Fibroblast of skin of left quadriceps (primary cell): ENCODE results near the gene GPR39.

Experiments
- DNase-seq, 2 experiments: peaks; one replicate each; pipeline ENCODE4 v3.0.0-alpha.2; 2013; ENCODE audit warnings: low read depth in 2 of 2

GPR39 gene

DNA sequence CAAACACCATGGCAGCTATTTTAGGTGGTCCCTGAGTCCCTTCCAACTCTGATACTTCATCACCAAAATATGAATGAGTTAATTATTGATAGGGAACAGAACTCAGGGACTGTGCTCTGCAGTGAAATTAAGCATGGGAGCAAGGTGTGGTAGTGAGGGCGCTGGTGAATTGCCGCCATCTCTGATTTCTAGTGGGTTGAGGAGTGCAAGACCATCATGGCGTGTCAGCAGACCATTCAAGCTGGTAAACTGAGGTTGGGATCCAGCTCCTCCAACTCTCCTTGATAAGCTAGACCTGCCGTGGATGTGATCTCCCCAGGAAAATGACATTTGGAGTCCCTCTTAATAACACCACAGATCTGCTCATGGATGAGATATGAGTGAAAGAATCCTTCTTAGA, 183.0 kb downstream of the GPR39 start:
- DNase-seq = no peak

DNA sequence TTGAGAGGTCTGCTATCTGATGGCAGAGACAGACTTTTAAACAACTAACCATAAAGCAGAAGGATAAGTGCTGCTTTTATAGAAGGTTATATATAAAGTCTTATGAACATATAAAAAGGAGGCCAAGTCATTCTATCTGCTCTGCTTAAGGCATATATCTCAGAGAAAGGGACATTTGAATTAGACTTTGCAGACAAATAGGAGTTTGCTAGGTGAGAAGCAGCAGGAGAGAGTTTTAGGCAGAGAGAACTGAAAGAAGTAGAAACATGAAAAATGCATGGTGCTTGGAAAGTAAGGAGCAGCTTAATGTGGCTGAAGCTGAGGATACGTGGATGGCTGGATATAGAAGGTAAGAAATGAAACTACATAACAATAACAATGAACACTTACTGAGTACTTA, 188.0 kb downstream of the GPR39 start:
- no peak for DNase-seq

DNA sequence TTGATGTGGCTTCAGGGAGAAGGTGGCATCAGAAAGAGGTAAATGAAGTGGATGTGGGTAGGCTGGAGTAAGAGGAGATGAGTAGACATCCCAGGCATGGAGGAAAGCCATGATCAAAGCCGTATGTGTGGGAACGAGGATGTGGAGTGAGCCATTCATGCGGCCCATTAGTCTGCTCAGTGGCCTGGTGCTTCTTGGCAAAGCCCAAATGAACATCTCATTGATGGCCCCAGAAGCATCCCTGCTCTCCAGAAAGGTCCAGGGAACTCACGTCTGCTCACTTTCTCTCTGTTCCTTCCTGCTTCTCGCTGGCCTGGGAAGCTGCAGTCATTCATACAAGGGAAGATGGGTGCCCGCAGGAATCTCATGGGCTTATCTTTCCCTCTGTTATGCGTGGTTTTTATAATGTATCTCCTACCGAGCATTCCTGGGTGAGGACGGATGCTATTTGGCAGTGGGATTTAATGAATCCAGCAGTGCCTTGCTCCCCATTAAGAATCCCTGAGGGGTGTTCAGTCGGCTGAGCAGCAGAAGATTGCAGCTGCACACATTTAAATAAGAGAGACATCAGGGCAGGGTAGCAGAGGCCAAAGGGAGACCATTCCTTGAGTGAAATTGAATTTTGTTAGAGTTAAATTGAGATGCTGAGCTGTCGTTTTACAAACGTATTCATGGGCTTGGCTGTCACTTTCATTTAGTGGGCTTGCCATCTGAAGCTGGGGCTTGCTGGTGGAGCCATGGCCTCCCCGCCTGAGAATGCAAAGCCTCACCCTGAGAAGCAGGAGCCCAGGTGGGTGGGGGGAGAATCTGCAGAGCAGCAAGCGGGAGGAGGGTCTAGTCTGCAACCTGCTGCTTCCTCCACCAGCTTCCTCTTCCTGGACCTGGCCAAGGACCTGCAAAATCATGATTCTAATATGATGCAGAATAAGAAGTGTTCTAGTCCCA, 188.9 kb downstream of the GPR39 start:
- no peak for DNase-seq

GRCh38 chr2:132606649-132607048, 190.0 kb downstream of the GPR39 start:
- no peak for DNase-seq

DNA sequence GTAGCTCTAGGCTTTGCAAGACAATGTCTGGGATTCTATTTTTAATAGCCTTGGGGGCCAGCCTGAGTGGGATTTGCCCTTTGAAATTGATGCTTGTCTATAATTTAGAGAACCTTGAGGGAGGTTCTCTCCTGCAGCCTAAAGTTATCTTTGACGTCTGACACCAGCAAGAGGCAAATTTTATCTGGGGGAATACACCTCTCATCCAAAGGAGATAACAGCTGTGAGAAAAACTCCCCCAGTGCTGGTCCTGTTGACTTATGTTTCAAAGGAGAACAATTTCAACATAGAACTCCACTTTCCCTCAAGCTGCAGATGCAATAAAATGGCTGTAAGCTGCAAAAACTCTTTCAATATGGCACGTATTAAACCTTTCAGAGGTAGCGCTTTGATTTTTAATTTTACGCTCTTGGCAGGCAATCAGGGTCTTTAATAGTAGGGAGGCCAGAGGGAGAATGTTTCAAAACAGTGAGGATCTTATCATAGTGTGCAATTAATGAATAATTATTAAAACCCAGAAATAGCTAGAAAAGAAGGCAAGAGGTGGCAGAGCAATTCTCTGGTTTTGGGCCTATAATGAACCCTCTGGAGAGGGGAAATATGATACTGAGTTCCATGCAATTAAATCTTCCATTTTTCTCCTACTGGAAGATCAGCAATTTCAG, 191.0 kb downstream of the GPR39 start:
- no peak for DNase-seq

GRCh38 chr2:132608311-132608710, 191.7 kb downstream of the GPR39 start:
- no peak for DNase-seq

DNA sequence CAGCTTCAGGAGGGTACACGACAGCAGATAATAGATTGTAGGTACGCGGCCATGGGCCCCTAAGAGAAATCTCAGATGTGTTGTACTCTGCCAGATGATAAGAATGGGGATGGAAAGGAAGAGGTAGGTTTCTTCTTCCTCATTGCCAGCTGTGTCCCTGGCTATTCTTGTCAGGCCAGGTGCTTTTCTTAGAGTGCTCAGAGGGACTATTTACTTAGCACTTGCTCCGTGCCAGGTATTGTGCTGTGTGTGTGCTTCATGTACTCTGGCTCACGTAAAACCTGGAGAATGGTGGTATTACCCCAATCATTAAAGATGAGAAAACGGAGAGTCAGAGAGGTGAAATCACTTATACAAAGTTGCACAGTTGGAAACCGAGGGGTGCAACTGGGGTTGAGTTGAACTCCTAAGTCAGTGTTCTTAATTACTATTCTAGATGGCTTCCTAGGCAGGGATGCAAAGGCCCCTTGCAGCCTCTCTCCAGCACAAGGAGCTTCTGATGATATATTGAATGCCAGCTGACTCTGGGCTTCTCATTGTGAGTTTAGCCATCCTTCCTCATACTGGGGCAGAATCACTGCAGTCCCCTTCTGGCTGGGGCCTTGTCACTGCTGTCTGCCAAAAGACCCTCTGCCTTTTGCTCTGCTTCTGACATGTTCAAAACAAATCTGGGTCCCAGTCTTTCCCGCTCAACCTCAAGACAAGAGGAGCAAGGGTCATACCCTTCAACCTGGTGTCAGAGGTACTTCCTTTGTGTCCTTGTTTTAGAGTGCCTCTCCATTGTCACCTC, 192.7 kb downstream of the GPR39 start:
- DNase-seq = no peak

GRCh38 chr2:132611719-132612118, 195.1 kb downstream of the GPR39 start:
- DNase-seq = no peak

DNA sequence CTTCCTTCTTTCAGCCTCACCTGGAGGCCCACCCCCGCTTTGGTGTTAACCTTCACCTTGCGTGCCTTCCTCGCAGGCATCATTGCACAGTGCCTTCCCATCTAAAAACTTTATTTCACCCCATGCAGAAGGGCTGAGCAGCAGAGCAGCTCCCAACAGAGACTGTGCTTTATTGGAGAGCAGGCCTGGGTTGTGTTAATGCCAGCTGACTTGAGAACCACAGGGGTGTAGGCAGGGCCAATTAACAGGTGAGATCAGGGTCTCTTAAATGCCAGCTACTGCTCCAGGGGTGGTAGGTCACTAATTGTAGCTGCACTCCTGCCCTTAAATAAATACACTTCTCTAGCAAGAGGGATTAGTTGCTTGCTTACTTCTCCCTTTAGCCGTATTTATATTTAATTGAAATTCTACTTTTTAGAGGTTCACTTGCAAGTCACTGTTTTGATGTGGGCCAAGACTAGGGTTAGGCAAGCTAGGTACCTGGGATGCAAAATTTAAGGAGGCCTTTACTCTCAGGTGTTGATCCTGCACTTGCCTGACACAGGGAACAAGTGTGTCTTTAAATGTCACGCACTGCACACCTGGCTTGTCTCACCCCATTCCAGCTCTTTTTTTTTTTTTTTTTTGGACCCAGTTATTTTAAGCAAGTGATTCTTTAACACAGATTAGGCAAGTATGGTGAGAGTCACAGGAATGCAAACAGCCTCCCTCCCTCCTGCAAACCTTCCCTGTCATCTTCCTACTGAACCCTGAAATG, 198.9 kb downstream of the GPR39 start:
- no peak for DNase-seq

DNA sequence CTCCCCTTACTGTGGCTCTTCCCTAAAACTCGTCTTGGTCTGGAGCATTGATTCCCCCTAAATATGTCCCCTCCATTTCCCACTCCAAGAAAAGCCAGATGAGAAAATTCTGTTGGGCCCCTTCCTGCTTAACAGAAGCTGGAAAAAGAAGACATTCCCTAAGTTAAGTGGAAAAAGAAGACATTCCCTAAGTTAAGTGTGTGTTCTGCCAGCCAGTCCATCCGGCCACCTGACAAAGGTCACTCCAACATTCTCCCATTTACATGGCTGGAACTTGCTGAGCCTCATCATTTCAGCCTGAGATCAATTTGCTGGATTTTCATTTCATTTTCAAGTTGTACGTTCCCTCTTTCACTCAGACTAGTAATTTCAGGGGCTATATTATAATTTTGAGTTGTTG, 201.4 kb downstream of the GPR39 start:
- no peak for DNase-seq

- no peak for DNase-seq
Observed at GRCh38 chr2:132618734-132619133, 202.1 kb downstream of the GPR39 start.

DNA sequence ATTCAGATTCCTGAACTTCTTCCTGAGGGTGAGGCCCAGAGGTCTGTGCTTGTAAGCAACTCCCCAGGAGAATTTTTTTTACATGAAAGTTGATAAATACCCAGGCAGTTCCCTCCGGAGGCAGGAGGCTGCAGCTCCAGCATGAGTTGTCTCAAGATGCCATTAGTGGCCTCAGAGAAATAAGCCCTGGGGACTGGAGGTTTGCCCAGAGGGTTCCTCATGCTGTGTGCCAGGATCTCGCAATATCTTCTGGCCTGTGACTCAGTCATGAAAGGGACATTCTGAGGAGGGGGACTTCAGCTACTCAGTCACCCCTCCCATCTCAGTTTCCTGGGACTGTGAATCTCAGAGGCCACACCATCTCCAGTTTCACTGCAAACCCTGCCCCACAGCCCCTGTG, 203.5 kb downstream of the GPR39 start:
- DNase-seq = no peak

GRCh38 chr2:132621131-132621875, 204.7 kb downstream of the GPR39 start:
- no peak for DNase-seq

- peak; percentile 36 to 42 for DNase-seq
Observed at GRCh38 chr2:132623096-132623839, 206.7 kb downstream of the GPR39 start.

GRCh38 chr2:132627536-132627935, 210.9 kb downstream of the GPR39 start:
- DNase-seq = no peak

DNA sequence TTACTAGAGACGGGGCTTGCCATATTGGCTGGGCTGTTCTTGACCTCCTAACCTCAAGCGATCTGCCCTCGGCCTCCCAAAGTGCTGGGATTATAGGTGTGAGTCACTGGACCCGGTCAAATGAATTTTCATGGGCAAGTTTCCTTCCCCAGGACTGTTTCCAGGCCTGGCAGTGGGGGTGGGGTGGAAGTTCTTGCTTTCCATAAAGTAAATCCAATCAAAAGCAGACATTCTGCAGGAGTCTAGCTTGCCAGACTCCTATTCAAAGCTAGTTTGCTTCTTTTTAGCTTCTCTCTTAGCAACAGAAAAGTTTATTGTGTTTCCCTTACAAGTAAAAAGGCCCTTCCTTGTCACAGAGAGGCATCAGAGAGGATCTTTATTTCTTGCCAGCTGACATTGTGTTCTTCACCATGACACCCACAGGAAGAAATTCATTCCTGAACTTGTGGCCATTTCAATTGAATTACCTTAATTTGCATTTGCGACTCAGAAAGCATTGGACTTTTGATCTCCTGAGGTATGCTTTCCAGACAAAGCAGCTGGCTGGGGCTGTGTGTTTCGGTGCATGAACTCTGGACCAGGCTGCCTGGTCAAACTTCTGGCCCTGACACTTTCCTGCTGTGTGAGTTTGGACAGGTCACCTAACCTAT, 215.5 kb downstream of the GPR39 start:
- no peak for DNase-seq

DNA sequence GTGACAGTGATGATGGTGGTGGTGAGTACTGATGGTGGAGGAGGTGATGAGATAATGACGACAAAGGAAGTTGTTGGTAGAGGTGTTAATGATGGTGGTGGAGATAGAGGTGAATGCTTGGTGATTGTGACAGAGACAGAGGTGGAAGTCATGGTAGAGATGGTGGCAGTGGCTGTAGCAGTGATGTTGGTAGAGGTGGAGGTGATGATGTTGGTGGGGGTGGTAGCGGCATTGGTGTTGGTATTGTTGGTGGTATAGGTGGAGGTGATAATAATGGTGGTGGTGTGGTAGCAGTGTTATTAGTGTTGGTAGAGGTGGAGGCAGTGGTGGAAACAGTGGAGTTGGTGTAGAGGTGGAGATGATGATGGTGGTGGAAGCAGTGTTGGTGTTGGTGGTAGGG, 217.0 kb downstream of the GPR39 start:
- no peak for DNase-seq

- DNase-seq = no peak
Observed at GRCh38 chr2:132636346-132636745, 219.7 kb downstream of the GPR39 start.

DNA sequence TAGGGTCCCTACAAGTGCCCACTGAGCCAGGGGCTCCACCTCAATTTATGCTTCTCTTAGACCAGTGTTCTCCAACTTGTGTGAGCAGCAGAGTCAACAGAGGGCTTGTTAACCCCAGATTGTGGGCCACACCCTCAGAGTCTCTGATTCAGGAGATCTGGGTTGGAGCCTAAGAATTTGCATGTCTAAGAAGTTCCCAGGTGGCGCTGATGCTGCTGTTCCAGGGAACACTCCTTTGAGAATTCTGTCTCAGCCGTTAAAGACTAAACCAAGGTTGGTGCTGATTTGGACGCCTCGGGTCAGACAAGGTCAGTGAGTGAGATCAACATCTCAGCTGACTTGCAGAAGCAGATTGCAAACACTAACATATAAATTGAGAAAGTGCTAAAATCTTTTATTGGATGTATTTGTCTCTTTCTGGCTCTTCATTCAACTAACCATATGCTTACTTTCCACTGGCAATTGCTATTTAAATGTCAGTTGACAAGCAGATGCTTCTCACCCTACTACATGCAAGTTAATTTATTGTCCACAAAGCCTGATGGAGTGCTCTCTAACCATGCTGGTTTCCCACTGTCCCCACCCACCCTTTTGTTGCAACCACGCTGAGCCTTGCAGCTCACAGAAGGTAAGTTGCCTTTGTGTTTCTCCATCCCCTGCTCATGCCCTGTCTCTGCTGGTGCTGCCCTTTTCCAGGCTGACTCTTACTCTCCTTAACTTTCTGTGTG, 221.9 kb downstream of the GPR39 start:
- DNase-seq = no peak
